Lung (tissue), 12 donors: ENCODE measurements around the gene HNRNPU. TPM values are rescaled to one million over a fixed set of nuclear protein-coding genes. Genes with fewer than 3 reads are reported as not detected.

Experiments
- ATAC-seq: fragments of 200-7000 bp; cut with Tn5 transposase; one replicate; pipeline ENCODE4 v1.9.1; 2020; ENCODE audit warnings: moderate number of reproducible peaks; ENCODE audit not compliant: insufficient read depth, low FRiP score
- DNase-seq, 3 donors: peaks; one replicate each; pipeline ENCODE4 v3.0.0-alpha.2; 2013 to 2017
- H3K27ac ChIP-seq, 2 donors: one replicate each; pipeline ENCODE4 v1.5.1; 2013; ENCODE audit warnings: mild to moderate bottlenecking in 2 of 2, moderate library complexity in 2 of 2, control low read depth in 1 of 2, inconsistent platforms in 1 of 2, low read depth in 1 of 2, low read length in 1 of 2
- H3K27me3 ChIP-seq, 3 donors: one replicate each; pipeline ENCODE4 v1.5.1; 2013; ENCODE audit warnings: low read length in 2 of 3; ENCODE audit not compliant: control insufficient read depth in 3 of 3, insufficient read depth in 3 of 3
- H3K36me3 ChIP-seq, 4 donors: one replicate each; pipeline ENCODE4 v1.5.1; 2013; ENCODE audit warnings: low read length in 4 of 4, mild to moderate bottlenecking in 1 of 4, moderate library complexity in 1 of 4; ENCODE audit not compliant: control insufficient read depth in 4 of 4, insufficient read depth in 4 of 4
- H3K4me1 ChIP-seq, 5 donors: one replicate each; pipeline ENCODE4 v1.5.1; 2013; ENCODE audit warnings: low read length in 5 of 5, mild to moderate bottlenecking in 2 of 5, moderate library complexity in 1 of 5; ENCODE audit not compliant: control insufficient read depth in 5 of 5, insufficient read depth in 5 of 5
- H3K4me3 ChIP-seq: one replicate; pipeline ENCODE4 v1.5.1; 2013; ENCODE audit warnings: mild to moderate bottlenecking, control low read depth, moderate library complexity
- H3K9ac ChIP-seq, 2 donors: one replicate each; pipeline ENCODE4 v1.5.1; 2013; ENCODE audit warnings: low read length in 2 of 2, control low read depth in 1 of 2; ENCODE audit not compliant: insufficient read depth in 1 of 2
- H3K9me3 ChIP-seq, 4 donors: one replicate each; pipeline ENCODE4 v1.5.1; 2013; ENCODE audit warnings: low read length in 3 of 4, mild to moderate bottlenecking in 1 of 4, moderate library complexity in 1 of 4; ENCODE audit not compliant: control insufficient read depth in 4 of 4, insufficient read depth in 3 of 4
- WGBS, 2 donors: extraction: QIAGEN DNeasy Blood & Tissue Kit; methylation state at CpG; one replicate each; pipeline ENCODE4 v1.1.7; 2013; 5-methylcytosine and 5-hydroxymethylcytosine counted together
- polyA plus RNA-seq, 2 donors: library from polyadenylated mRNA; stranded (reverse); fragments of 200-250 nt; gene quantifications; one replicate each; pipeline ENCODE4 v1.2.1, GENCODE V29; 2013
- total RNA-seq, 2 donors: library from RNA; depleted of rRNA in 1 of 2; stranded (reverse); fragments of >200 nt in 1 of 2; gene quantifications; one replicate each; pipeline ENCODE4 v1.2.1, GENCODE V29; 2014 to 2021
- TF ChIP-seq, protein P1 (sequence below): IDR thresholded peaks from 2 replicates; pipeline ENCODE4 v1.5.1; 2012; ENCODE audit warnings: mild to moderate bottlenecking; ENCODE audit errors: control extremely low read depth, extremely low read depth
- donor health status: control.
- donor health status: control.
- donor health status: Bipolar disorder and iron deficiency.
- donor health status: healthy.
- donor health status: DM: yes; HTN: yes; CAD: no.

The HNRNPU gene
- total and polyA plus RNA-seq, 4 donors, result 133 to 611 (median 206) TPM

- Histone ChIP-seq H3K27me3 (no peaks in the 10 kb centered on the region), H3K4me3 (no peak overlapping the region), H3K36me3 (peaks cover 0 to 23% (median 3%) of the 10 kb centered on the region in 4 donors), H3K4me1 (peaks cover 0 to 19% (median 5%) of the 10 kb centered on the region in 5 donors), H3K9ac (no peak overlapping the region), H3K27ac (peak overlapping the region in 1 of 2 donors; percentile 95), H3K9me3 (no peaks in the 10 kb centered on the region)
- ATAC-seq (no peak), DNase-seq (no peak)
- WGBS, 2 donors, result 58 to 86% methylated on average over 3 of the region's 3 CpGs
- TF ChIP-seq, protein P1, sequence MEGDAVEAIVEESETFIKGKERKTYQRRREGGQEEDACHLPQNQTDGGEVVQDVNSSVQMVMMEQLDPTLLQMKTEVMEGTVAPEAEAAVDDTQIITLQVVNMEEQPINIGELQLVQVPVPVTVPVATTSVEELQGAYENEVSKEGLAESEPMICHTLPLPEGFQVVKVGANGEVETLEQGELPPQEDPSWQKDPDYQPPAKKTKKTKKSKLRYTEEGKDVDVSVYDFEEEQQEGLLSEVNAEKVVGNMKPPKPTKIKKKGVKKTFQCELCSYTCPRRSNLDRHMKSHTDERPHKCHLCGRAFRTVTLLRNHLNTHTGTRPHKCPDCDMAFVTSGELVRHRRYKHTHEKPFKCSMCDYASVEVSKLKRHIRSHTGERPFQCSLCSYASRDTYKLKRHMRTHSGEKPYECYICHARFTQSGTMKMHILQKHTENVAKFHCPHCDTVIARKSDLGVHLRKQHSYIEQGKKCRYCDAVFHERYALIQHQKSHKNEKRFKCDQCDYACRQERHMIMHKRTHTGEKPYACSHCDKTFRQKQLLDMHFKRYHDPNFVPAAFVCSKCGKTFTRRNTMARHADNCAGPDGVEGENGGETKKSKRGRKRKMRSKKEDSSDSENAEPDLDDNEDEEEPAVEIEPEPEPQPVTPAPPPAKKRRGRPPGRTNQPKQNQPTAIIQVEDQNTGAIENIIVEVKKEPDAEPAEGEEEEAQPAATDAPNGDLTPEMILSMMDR, result no peak
Measured at GRCh38 chr1:244865820-244866219, 1.5 kb upstream of the HNRNPU start.

GRCh38 chr1:244865028-244865371 is 657 bp upstream of the HNRNPU start:
- ATAC-seq (no peak), DNase-seq (peak in 1 of 3 donors; percentile 64)
- H3K9ac ChIP-seq, result peak overlapping the region; percentile 95 to 99
- no peaks in the 10 kb centered on the region for H3K9me3 ChIP-seq
- 16 to 17% methylated on average over 9 of the region's 9 CpGs for WGBS, 2 donors
- H3K4me3 ChIP-seq, result peak overlapping the region; percentile 2
- peaks cover under 1 to 28% (median 6%) of the 10 kb centered on the region in 4 donors for H3K36me3 ChIP-seq
- peaks cover 0 to 27% (median 5%) of the 10 kb centered on the region in 5 donors for H3K4me1 ChIP-seq
- no peaks in the 10 kb centered on the region for H3K27me3 ChIP-seq
- TF ChIP-seq, protein P1, result no peak
- peak overlapping the region; percentile 95 to 99 for H3K27ac ChIP-seq

DNA sequence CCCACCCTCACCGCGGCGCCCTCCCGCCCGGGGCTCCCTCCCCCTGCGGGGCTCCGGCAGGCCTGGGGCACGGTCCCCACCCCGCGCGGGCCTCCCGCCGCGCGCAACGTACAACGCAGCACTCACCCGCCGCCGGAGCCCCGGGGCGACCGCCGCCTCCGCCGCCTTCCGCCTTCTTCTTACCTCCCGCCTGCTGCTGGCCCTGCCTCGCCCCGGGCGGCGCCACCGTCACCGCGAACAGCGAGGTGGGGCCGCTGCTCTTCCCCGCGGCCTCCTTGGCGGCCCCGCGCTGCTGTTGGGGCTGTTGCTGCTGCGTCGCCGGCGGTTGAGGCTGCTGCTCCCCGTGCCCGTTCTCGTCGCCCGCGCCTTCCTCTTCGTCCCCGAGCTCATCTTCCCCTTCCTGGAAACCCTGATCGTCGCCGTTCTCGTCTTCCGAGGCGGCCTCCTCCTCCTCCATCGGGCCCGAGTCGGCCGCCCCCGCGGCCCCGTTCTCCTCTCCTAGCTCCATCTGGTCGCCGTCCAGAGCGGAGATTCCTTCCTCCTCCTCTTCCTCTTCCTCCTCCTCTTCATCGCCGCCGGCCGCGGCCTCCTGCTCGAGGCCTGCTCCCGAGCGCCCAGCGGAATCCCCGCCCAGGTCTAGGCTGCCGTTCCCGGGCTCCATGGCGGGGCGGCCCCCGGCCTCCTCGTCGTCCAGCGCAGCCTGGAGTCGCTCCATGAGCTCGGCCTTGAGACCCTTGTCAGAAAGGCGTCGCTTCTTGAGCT is 671 bp downstream of the HNRNPU start:
- no peaks in the 10 kb centered on the region for H3K9me3 ChIP-seq
- DNase-seq (peak in 1 of 3 donors; percentile 21), ATAC-seq (peak; percentile 1)
- no peaks in the 10 kb centered on the region for H3K27me3 ChIP-seq
- H3K4me1 ChIP-seq, result peaks cover 0 to 38% (median 5%) of the 10 kb centered on the region in 5 donors
- H3K27ac ChIP-seq, result peak overlapping the region; percentile 98 to 99
- TF ChIP-seq, protein P1, result no peak
- peak overlapping the region; percentile 86 to 97 for H3K9ac ChIP-seq
- H3K36me3 ChIP-seq, result peaks cover 5 to 41% (median 14%) of the 10 kb centered on the region in 4 donors
- peak overlapping the region; percentile 94 for H3K4me3 ChIP-seq
- WGBS, 2 donors, result 0% methylated on average over 53 to 92 of the region's 92 CpGs
